ENCODE data around the gene RGS6.

DNA sequence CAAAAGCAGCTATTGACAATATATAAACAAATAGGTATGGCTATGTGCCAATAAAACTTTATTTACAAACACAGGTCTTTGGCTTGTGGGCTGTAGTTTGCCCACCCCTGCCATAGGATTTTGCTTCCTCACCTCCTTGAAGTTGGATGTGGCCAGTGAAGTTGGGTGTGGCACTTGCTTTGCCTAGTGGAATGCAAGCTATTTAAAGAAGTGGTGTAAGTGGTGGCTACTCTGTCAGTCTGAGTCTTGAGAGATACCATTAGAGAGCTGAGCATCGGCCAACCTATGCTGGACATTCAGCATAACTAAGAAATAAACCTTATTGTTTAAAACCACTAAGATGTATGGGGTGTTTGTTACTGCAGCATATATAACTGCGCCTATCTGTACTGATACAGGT, 321.3 kb downstream of the RGS6 start:
- TF ChIP-seq GATA3 (IDR thresholded peaks at IDR 0.05; ENCODE audit: low read depth, low read length): no peak
- TF ChIP-seq GATA2 (IDR thresholded peaks at IDR 0.05; ENCODE audit: low read depth, low read length): no peak
